Skeletal muscle tissue (tissue), 4 donors: ENCODE measurements around the gene OR52W1. TPM values are rescaled to one million over a fixed set of nuclear protein-coding genes. Genes with fewer than 3 reads are reported as not detected.
A peak's percentile ranks its signal among the peaks of the same experiment; 100 is the strongest.

Source experiments
- H3K27ac ChIP-seq: one replicate; pipeline ENCODE4 v1.7.0; 2013; ENCODE audit warnings: mild to moderate bottlenecking, low read depth, low read length, inconsistent platforms
- H3K27me3 ChIP-seq, 3 donors: one replicate each; pipeline ENCODE4 v1.7.0; 2013; ENCODE audit warnings: low read length in 3 of 3; ENCODE audit not compliant: control insufficient read depth in 3 of 3, insufficient read depth in 3 of 3
- H3K36me3 ChIP-seq, 3 donors: one replicate each; pipeline ENCODE4 v1.7.0; 2013; ENCODE audit warnings: low read length in 3 of 3; ENCODE audit not compliant: control insufficient read depth in 3 of 3, insufficient read depth in 3 of 3
- H3K4me1 ChIP-seq, 3 donors: one replicate each; pipeline ENCODE4 v1.7.0; 2013; ENCODE audit warnings: low read length in 3 of 3, mild to moderate bottlenecking in 3 of 3; ENCODE audit not compliant: control insufficient read depth in 3 of 3, insufficient read depth in 3 of 3
- H3K4me3 ChIP-seq, 3 donors: one replicate each; pipeline ENCODE4 v1.7.0; 2013; ENCODE audit warnings: low read length in 3 of 3
- H3K9ac ChIP-seq, 3 donors: one replicate each; pipeline ENCODE4 v1.7.0; 2013; ENCODE audit warnings: low read length in 3 of 3, mild to moderate bottlenecking in 3 of 3, moderate library complexity in 2 of 3, low read depth in 1 of 3
- H3K9me3 ChIP-seq, 3 donors: one replicate each; pipeline ENCODE4 v1.7.0; 2013; ENCODE audit warnings: low read length in 3 of 3; ENCODE audit not compliant: control insufficient read depth in 3 of 3
- total RNA-seq: library from RNA; depleted of rRNA; stranded (reverse); fragments of >200 nt; gene quantifications from one replicate; pipeline ENCODE4 v1.2.3, GENCODE V29; 2014
- donor health status: Osteomylitis.

OR52W1 gene
- total RNA-seq, 1 donor from 2014 or later = not detected

DNA sequence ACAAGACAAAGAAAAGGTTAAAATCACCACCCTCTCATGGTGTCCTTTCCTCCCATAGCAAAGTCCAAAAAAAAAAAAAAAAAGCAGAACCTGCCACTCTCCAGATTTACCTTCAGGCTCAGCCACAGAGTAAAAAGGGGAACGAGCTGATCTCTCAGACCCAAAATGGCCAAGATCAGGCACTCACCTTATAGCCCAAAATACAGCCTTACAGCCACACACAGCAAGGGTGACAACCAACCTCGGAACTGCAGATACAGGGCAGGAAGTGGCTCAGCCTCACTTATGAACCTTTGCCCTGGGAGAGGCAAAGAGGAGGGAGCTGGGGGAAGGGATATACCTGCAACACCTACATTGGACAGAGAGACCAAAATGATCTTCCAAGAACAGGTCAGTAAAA is 30.9 kb downstream of the OR52W1 start:
- no peak overlapping the region for H3K4me3 ChIP-seq
- H3K9ac ChIP-seq = no peak overlapping the region
- no peaks in the 10 kb centered on the region for H3K36me3 ChIP-seq
- H3K4me1 ChIP-seq = peaks cover 12 to 16% (median 12%) of the 10 kb centered on the region in 3 donors
- H3K9me3 ChIP-seq = no peaks in the 10 kb centered on the region
- H3K27me3 ChIP-seq = no peaks in the 10 kb centered on the region
- H3K27ac ChIP-seq = no peak overlapping the region

- H3K4me3 ChIP-seq = no peak overlapping the region
Observed at GRCh38 chr11:6232899-6233298, 33.9 kb downstream of the OR52W1 start.

GRCh38 chr11:6233984-6234386 is 35.0 kb downstream of the OR52W1 start:
- H3K27me3 ChIP-seq = no peaks in the 10 kb centered on the region
- H3K36me3 ChIP-seq = no peaks in the 10 kb centered on the region
- H3K9ac ChIP-seq = peak overlapping the region; percentile 88 to 94 (median 94)
- H3K9me3 ChIP-seq = no peaks in the 10 kb centered on the region
- H3K27ac ChIP-seq = peak overlapping the region; percentile 85
- H3K4me3 ChIP-seq = peak overlapping the region; percentile 94 to 98 (median 96)
- H3K4me1 ChIP-seq = peaks cover 10 to 22% (median 12%) of the 10 kb centered on the region in 3 donors

More at GRCh38 chr11:6232899-6233298, 33.9 kb downstream of the OR52W1 start:
- H3K4me1 ChIP-seq = peaks cover 10 to 22% (median 12%) of the 10 kb centered on the region in 3 donors
- H3K36me3 ChIP-seq = no peaks in the 10 kb centered on the region
- H3K27me3 ChIP-seq = no peaks in the 10 kb centered on the region
- H3K9me3 ChIP-seq = no peaks in the 10 kb centered on the region
- no peak overlapping the region for H3K27ac ChIP-seq
- H3K9ac ChIP-seq = no peak overlapping the region

DNA sequence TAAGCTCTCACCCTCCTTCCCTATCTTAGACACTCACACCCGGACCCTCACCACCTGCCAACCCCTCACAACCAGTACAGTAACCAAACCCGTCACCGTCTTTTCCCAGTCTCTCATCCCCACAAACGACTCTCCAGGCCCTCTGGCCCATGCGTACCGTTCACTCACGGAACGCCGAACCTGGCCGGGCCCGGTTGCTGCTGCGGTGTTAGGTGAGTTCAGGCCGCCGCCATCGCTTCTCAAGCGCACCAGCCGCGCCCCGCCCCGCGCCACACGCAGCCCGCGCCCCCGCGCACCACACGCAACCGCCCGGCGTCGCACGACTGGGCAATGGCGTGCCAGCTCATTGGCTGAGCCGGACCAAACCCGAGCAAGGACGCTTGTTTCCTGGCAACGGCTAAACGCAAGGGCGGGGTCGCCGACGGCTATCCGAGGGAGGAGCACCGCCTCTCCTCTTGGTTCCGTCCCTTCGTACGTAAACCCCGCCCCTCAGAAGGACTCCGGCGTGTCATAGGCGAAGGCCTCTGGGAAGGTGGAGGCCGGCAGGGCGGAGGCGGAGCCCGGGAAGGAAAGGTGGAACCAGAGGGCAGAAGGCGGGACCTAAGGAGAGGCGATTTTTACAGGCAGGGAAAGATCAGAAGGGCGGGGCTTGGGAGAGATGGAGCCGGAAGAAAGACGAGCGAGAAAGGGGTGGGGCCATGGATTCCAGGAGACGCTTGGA is 35.5 kb downstream of the OR52W1 start, which contains the start of gene FHIP1B:
FHIP1B (minus strand) TSS at position 250 of the 721 bp plus-strand sequence. CDS start 10,120 bp downstream, outside the sequence.
- no peaks in the 10 kb centered on the region for H3K36me3 ChIP-seq

GRCh38 chr11:6237266-6237665 is 38.2 kb downstream of the OR52W1 start:
- no peaks in the 10 kb centered on the region for H3K9me3 ChIP-seq
- no peak overlapping the region for H3K4me3 ChIP-seq
- H3K4me1 ChIP-seq = peaks cover 10 to 22% (median 12%) of the 10 kb centered on the region in 3 donors
- no peak overlapping the region for H3K9ac ChIP-seq
- no peaks in the 10 kb centered on the region for H3K27me3 ChIP-seq
- no peaks in the 10 kb centered on the region for H3K36me3 ChIP-seq
- no peak overlapping the region for H3K27ac ChIP-seq

More for the DNA sequence above, 35.5 kb downstream of the OR52W1 start, which contains the start of gene FHIP1B:
- H3K4me1 ChIP-seq = peaks cover 10 to 22% (median 12%) of the 10 kb centered on the region in 3 donors
- peak within 1 kb of the TSS; percentile 94 to 98 (median 96) for H3K4me3 ChIP-seq
- H3K9me3 ChIP-seq = no peaks in the 10 kb centered on the region
- H3K9ac ChIP-seq = peak within 1 kb of the TSS; percentile 88 to 94 (median 94)
- H3K27me3 ChIP-seq = no peaks in the 10 kb centered on the region
- H3K27ac ChIP-seq = peak within 1 kb of the TSS; percentile 85

DNA sequence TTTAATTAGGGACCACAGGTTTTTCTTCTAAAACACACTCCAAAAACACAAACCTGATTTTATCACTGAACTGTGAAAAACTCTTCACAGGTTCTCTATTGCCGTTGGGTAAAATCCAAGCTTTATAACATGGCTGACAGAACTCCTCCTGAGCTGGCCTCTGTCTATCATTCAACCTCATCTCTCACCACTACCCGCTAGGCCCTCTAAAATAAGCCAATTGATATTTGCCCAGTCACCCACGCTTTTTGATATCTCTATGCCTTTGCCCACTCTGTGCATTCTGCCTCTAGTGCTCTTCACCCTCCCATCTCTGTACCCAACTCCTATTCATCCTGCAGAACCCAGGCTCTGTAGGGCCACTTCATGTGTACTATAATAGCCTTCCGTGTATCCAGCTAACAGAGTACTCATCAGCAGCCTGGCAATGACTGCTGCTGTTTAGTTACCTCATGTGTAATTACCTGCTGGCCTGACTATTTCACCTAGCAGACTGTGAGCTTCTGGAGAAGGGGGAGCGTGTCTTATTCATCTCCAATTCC is 38.8 kb downstream of the OR52W1 start:
- no peak overlapping the region for H3K4me3 ChIP-seq
- H3K9me3 ChIP-seq = no peaks in the 10 kb centered on the region
- H3K27me3 ChIP-seq = no peaks in the 10 kb centered on the region
- H3K27ac ChIP-seq = no peak overlapping the region
- H3K36me3 ChIP-seq = no peaks in the 10 kb centered on the region
- peaks cover 10 to 21% (median 12%) of the 10 kb centered on the region in 3 donors for H3K4me1 ChIP-seq
- H3K9ac ChIP-seq = no peak overlapping the region

DNA sequence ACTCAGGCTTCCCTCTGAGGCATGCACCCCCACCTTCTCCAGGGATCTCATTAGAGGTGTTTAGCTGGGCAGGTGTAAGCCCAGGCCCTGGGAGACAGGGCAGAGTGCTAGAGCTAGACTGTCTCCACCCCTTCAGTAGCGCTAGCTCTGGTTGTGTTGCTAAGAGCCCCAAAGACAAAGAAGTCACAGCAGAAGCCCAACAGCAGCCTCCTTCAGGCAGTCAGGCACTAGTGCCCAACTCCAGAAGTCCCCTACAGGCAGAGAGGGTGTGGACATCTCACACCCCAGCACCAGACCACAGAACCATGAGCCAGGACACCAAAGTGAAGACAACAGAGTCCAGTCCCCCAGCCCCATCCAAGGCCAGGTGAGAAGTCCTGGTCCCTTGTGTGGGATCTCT is 39.9 kb downstream of the OR52W1 start, which contains the start of gene CNGA4:
CNGA4 (plus strand) TSS at position 188 of the 400 bp plus-strand sequence; CDS start at position 306, 118 bp downstream.
- no peaks in the 10 kb centered on the region for H3K27me3 ChIP-seq
- H3K4me3 ChIP-seq = no peak within 1 kb of the TSS
- H3K36me3 ChIP-seq = no peaks in the 10 kb centered on the region
- no peak within 1 kb of the TSS for H3K27ac ChIP-seq
- H3K9ac ChIP-seq = no peak within 1 kb of the TSS
- H3K9me3 ChIP-seq = no peaks in the 10 kb centered on the region
- peaks cover 1 to 11% (median 5%) of the 10 kb centered on the region in 3 donors for H3K4me1 ChIP-seq

GRCh38 chr11:6240139-6240538 is 41.1 kb downstream of the OR52W1 start:
- Histone ChIP-seq H3K9me3 (no peaks in the 10 kb centered on the region), H3K27me3 (no peaks in the 10 kb centered on the region), H3K4me3 (no peak overlapping the region), H3K27ac (no peak overlapping the region), H3K4me1 (peaks cover 0 to 3% (median 2%) of the 10 kb centered on the region in 3 donors), H3K9ac (no peak overlapping the region), H3K36me3 (no peaks in the 10 kb centered on the region)

GRCh38 chr11:6240781-6241180 is 41.8 kb downstream of the OR52W1 start:
- H3K27ac ChIP-seq = no peak overlapping the region
- H3K4me3 ChIP-seq = no peak overlapping the region
- H3K9me3 ChIP-seq = no peaks in the 10 kb centered on the region
- no peaks in the 10 kb centered on the region for H3K36me3 ChIP-seq
- no peak overlapping the region for H3K9ac ChIP-seq
- H3K4me1 ChIP-seq = no peaks in the 10 kb centered on the region
- H3K27me3 ChIP-seq = no peaks in the 10 kb centered on the region

GRCh38 chr11:6241316-6241715 is 42.3 kb downstream of the OR52W1 start:
- no peak overlapping the region for H3K4me3 ChIP-seq
- H3K27ac ChIP-seq = no peak overlapping the region
- H3K9ac ChIP-seq = no peak overlapping the region
- no peaks in the 10 kb centered on the region for H3K27me3 ChIP-seq
- no peaks in the 10 kb centered on the region for H3K4me1 ChIP-seq
- no peaks in the 10 kb centered on the region for H3K9me3 ChIP-seq
- H3K36me3 ChIP-seq = no peaks in the 10 kb centered on the region
